ENCODE measurements around the gene POLR1G.

GRCh38 chr19:45368127-45368526 lies 38.3 kb upstream of the POLR1G start:
- TF ChIP-seq CTCF (conservative IDR thresholded peaks at IDR 0.05; ENCODE audit: low read length) (no peak), EZH2phosphoT487 (IDR thresholded peaks at IDR 0.05; ENCODE audit: borderline replicate concordance, low read depth, low read length) (no peak)

Measured in OCI-LY7 (cell line).